ENCODE results near the gene SPPL2A.

Gene SPPL2A

GRCh38 chr15:50652671-50653070 is 112.8 kb downstream of the SPPL2A start:
- no peak for TF ChIP-seq CTCF (IDR thresholded peaks at IDR 0.05)

All from LNCAP (cell line).